Hematopoietic multipotent progenitor cell treated with erythropoietin and hydrocortisone succinate and interleukin-3 and kit ligand, for 15 days (in vitro differentiated cells): Measurements from ENCODE around the gene CERS5.

Experiments
- DNase-seq: peaks from one replicate; pipeline ENCODE4 v3.0.0-alpha.2; 2015; ENCODE audit warnings: low spot score

Gene CERS5

GRCh38 chr12:50127546-50127945 lies 39.6 kb downstream of the CERS5 start:
- no peak for DNase-seq

DNA sequence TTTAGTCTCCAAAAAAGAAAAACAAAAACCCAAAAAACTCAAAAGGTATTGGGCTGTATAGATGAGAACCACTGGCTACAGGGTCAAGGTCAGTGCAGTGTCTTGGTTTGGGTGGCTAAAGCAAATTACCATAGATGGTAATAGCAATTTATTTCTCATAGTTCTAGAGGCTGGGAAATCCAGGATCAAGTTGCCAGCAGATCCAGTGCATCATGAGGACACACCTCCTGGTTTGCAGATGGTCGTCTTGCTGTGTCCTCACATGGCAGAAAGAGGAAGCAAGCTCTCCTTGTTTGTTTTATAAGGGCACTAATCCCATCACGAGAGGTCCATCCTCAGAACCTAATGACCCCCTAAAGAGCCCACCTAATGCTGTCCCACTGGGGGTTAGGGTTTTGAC lies 44.0 kb downstream of the CERS5 start:
- DNase-seq: no peak

- DNase-seq: no peak
Observed at GRCh38 chr12:50121641-50122040, 45.5 kb downstream of the CERS5 start.

DNA sequence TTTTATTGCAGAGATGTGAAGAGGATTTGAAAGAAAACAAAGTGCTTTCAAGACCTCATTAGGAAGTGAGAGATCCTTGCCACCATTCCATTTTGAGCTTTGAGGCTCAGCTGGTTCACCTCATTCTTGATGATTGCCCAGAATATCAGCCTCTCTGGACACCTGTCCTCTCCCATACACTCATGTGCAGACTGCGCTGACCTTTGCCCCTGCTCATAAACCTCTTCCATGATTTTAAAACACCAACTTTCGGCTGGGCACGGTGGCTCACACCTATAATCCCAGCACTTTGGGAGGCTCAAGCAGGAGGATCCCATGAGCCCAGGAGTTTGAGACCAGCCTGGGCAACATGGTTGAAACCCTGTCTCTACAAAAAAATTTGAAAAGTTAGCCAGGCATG lies 46.2 kb downstream of the CERS5 start:
- DNase-seq: no peak

- no peak for DNase-seq
Observed at GRCh38 chr12:50120521-50120920, 46.6 kb downstream of the CERS5 start.

DNA sequence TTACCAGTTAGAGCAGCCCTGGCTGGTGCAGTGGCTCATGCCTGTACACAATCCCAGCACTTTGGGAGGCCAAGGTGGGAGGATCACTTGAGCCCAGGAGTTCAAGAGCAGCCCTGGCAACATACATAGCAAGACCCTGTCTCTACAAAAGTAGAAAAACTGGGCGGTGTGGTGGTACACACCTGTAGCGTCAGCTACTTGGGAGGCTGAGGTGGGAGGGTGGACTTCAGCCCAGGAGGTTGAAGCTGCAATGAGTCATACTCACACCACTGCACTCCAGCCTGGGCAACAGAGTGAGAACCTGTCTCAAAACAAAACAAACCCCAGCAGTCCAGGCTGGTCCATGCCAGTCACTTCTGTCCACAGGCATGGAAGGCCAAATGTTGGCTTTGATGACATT lies 47.8 kb downstream of the CERS5 start:
- DNase-seq: no peak

GRCh38 chr12:50117057-50117622 lies 50.0 kb downstream of the CERS5 start:
- no peak for DNase-seq

DNA sequence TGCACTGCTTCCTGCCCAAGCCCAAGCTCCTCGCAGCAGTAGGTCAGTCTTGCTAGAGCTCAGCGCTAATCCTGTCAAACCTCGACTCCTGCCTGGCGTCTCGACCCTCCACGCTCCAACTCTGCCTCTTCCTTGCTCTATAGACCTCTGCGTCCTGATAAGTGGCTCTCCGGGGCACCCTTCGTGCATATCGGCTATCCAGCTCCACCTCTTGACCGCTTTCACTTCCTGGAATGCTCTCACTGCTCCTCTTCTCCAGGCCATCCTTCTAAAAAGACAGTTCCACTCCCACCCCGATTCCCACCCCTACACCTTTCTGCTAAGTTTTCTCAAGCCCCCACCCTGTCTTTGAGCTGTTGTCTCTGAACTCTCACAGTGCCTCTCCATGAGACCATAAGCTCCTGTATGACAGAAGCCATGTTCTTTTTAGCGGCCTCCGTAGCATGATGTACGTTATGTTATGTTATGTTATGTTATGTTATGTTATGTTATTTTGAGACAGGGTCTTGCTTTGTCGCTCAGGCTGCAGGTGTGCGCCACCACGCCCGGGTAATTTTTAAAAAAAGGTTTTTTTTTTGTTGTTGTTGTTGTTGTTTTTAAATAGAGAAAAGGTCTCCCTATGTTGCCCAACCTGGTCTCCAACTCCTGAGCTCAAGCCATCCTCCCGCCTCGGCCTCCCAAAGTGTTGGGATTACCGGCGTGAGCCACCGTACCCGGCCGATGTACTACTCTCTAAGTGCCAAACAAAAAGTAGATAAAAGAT lies 54.5 kb downstream of the CERS5 start:
- DNase-seq: peak; percentile 44

DNA sequence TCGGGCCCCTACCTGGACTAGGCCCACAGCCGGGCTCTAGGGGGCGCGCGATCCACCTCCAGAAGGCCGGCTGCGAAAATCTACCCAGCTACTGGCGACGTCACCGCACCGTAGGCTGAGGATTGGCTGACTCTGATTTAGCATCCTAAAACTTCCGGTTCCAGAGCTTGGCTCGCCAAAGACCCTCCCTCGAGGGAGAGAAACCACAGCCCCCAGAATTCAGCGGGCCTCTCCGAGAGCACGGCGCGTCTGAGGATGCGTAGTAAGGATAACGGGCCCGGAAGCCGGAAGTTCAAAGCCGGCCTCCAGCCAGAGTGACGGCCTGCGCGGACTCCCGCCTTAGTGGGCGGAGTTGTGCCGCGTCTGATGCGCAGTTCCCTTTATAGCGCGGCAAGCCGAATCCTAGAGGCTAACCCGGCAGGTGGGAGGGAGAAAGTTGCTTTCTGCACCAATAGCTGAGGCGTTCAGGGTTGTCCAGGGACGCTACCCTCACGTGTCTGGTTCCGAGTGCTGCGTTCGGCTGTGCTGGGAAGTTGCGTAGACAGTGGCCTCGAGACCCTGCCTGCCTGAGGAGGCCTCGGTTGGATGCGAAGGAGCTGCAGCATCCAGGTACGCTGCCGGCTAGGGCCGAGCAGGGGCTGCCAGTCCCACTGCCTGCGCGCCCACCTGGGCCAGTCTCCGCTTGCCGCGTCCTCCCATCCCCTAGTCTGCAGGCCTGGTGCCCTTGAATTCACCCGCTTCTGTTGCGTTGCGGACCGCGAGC lies 55.3 kb downstream of the CERS5 start, which contains the start of gene COX14:
TSS of gene COX14 (plus strand) at position 544 of the 763 bp plus-strand sequence. CDS start 7,808 bp downstream, outside the sequence.
- DNase-seq: peak; percentile 99

GRCh38 chr12:50111395-50111692 lies 55.8 kb downstream of the CERS5 start:
- DNase-seq: no peak

DNA sequence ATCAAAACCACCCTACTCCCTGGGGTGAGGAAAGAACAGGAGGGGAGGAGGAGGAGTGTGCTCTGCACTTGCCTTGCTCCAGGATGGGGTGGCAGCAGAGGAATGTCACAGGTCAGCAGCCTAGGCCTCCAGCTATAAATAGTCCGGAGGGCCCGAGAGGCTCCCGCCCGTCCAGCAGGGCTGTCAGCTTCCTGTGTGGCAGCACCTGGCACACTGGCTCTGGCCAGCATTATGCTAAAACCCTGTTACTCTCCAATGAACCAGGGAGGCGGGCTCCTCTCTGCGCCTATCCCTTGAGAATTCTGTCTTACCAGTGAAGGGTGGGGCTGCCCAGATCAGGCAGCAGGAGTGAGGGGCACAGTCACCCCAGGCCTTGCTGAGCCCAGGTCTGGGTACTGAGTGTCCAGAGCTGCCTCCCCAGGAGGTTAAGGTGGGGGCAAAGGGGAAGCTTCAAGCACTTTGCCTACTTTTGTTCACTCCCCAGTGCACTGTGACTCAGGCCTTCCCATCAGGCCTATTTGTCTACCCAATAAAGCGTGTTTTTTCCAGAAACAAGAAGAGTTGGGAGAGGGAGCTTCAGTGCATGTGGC lies 56.3 kb downstream of the CERS5 start:
- no peak for DNase-seq

DNA sequence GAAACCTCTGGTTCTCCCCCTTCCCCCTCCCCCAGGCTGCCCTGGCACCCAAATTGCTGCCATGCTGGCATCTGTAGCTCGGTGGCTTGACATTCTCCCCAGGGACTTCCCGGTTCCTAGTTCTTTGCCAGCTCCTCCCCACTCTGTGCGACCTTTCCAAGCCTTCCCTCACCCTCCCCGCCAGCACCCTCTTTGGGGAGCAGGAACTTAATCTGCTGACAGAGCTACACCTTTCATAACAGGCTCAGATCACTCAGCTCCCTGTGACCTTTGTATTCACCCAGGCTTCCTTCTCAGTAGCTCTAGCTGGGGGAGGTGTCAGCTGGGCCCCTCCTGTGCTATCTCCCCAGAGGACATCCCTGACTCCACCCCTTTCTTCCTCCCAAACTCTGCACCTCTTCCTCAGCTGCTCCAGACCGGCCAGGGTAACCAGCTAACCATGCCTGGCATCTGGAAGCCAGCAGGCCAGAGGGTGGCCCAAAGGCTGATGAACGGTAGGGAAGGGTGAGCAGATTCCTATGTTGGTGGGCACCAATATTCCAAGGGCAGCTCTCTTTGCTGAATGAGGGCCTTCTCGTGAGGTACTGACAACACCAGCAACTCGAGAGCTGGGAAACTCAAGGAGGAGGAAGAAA lies 56.9 kb downstream of the CERS5 start:
- DNase-seq: peak; percentile 43

DNA sequence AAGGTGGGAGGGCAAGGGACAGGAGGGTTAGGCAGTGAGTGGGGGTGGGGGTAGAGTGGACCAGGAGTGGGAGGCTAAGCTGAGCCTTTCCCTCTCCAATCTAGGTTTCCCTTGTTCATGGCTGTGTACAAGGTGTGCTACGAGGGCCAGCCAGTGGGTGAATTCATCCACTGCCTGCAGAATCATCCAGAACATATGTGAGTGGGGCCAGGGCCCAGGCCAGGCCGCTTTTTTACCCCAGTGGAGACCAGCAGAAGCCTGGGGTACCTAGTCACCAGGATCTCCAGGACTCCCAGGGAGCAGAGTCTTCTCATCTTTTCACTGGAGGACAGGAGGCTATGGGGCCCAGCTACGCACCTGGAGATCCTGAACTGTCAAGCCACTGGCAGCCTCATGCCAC lies 57.9 kb downstream of the CERS5 start:
- DNase-seq: no peak

- no peak for DNase-seq
Observed at GRCh38 chr12:50107416-50108268, 59.5 kb downstream of the CERS5 start.

DNA sequence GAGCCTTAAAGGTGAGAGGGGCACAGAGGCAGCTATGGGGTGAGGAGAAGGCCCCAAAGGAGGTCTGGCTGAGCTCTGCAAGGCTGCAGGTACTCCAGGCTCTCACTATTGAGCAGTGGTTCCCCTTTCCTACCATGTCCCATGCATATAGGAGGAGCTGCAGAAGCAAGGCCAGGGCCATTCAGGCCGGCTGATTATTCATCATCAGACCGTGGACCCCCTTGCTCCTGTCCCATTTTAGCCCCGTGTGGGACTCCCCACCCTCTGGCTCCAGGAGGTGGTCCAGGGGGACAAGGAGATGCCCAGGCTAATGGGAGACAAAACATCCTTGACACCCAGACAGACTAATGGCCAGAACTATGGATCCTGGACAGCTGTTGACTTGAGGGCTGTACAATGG lies 60.3 kb downstream of the CERS5 start:
- no peak for DNase-seq

GRCh38 chr12:50105913-50106450 lies 61.2 kb downstream of the CERS5 start:
- DNase-seq: no peak

DNA sequence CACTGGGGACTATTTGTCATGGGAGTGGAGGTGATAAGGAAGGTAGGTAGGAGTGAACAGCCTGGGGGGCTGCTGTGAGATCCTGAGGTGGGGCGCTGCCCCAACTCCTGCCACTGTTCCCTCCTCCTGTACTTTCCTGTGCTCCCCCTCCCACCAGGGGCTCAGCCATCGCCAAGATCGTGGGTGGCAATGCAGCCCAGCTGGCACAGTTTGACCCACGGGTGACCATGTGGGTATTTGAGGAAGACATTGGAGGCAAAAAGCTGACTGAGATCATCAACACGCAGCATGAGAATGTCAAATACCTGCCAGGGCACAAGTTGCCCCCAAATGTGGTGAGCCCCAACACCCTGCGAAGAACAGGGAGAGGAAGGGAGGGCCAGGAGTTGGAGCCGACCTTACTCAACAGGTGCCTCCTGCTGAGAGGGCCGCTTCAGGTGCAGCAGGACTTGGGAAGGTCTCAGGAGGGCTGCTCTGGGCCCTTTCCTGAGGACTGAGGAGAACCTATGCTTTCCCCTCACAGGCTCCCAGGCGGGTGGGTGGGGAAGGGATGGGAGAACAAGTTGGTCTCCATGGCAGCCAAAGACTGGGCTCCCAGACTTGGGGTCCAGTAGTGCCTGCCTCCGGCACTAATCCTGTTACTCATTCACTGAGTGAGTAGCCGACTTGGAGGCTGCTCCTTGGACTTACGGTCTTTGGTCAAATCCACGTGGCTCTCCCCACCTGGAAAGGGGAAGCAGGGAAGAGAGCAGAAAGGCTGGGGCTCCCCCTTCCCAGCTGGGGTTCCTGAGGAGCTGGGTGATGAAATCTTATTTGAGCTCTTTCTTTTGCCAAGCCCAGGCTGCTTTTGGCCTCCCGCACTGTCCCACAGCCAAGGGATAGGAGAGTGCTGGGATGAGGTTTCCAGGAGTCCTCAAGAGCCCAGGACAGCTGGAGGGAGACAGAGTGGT lies 62.5 kb downstream of the CERS5 start:
- DNase-seq: no peak

- DNase-seq: peak; percentile 76
Observed at GRCh38 chr12:50103767-50104321, 63.3 kb downstream of the CERS5 start, which contains the start of gene GPD1. GPD1 (plus strand) TSS chr12:50104008; CDS start chr12:50104051, 43 bp downstream.

- DNase-seq: no peak
Observed at GRCh38 chr12:50103351-50103750, 63.8 kb downstream of the CERS5 start.
